HK-2 (cell line): ENCODE results near the gene SPIN1.

Source experiments
- DNase-seq: peaks from one replicate; pipeline ENCODE4 v3.0.0-alpha.2; 2018; ENCODE audit not compliant: unreplicated experiment

SPIN1 gene

GRCh38 chr9:88388886-88389605, 802 bp downstream of the SPIN1 start:
- peak; percentile 70 for DNase-seq

GRCh38 chr9:88390371-88390990, 2.2 kb downstream of the SPIN1 start:
- DNase-seq = no peak

- no peak for DNase-seq
These were observed 3.0 kb downstream of the SPIN1 start for GRCh38 chr9:88391236-88391635.

- no peak for DNase-seq
These were observed 3.7 kb downstream of the SPIN1 start for GRCh38 chr9:88391921-88392320.

GRCh38 chr9:88392549-88392948, 4.3 kb downstream of the SPIN1 start:
- no peak for DNase-seq

- no peak for DNase-seq
These were observed 8.8 kb downstream of the SPIN1 start for GRCh38 chr9:88396836-88397577.

- DNase-seq = no peak
These were observed 9.8 kb downstream of the SPIN1 start for GRCh38 chr9:88398016-88398415.

- DNase-seq = peak; percentile 30
These were observed 11.7 kb downstream of the SPIN1 start for GRCh38 chr9:88399966-88400365.

GRCh38 chr9:88403340-88403739, 15.1 kb downstream of the SPIN1 start:
- DNase-seq = no peak

GRCh38 chr9:88406051-88406450, 17.8 kb downstream of the SPIN1 start:
- DNase-seq = no peak

GRCh38 chr9:88411471-88411870, 23.2 kb downstream of the SPIN1 start:
- no peak for DNase-seq

GRCh38 chr9:88414298-88414697, 26.1 kb downstream of the SPIN1 start:
- DNase-seq = no peak

GRCh38 chr9:88418025-88418424, 29.8 kb downstream of the SPIN1 start:
- no peak for DNase-seq

- DNase-seq = peak; percentile 20
These were observed 30.7 kb downstream of the SPIN1 start for GRCh38 chr9:88418715-88419540.

GRCh38 chr9:88420227-88420626, 32.0 kb downstream of the SPIN1 start:
- DNase-seq = no peak

- DNase-seq = no peak
These were observed 33.1 kb downstream of the SPIN1 start for GRCh38 chr9:88421348-88421747.

- DNase-seq = no peak
These were observed 37.3 kb downstream of the SPIN1 start for GRCh38 chr9:88425538-88425950.

GRCh38 chr9:88426651-88427050, 38.4 kb downstream of the SPIN1 start:
- no peak for DNase-seq

- no peak for DNase-seq
These were observed 41.6 kb downstream of the SPIN1 start for GRCh38 chr9:88429595-88430430.

GRCh38 chr9:88433583-88434255, 45.5 kb downstream of the SPIN1 start:
- DNase-seq = no peak

- no peak for DNase-seq
These were observed 47.1 kb downstream of the SPIN1 start for GRCh38 chr9:88435336-88435735.
